Measurements from ENCODE around the gene PBX1.

GRCh38 chr1:164841702-164842465 lies 282.9 kb downstream of the PBX1 start:
- TF ChIP-seq CTCF (IDR thresholded peaks at IDR 0.05; ENCODE audit: low read depth, low read length, missing input control): no peak
- no peak for TF ChIP-seq MAX (IDR thresholded peaks at IDR 0.05)
- TF ChIP-seq NR2F2 (IDR thresholded peaks at IDR 0.05): no peak
- no peak for TF ChIP-seq RAD21 (IDR thresholded peaks at IDR 0.05)
- TF ChIP-seq SP1 (IDR thresholded peaks at IDR 0.05): no peak
- no peak for TF ChIP-seq TAF1 (conservative IDR thresholded peaks at IDR 0.05)
- TF ChIP-seq ATF3 (IDR thresholded peaks at IDR 0.05): no peak
